ENCODE results near the gene KCP. TPM values are rescaled to one million over a fixed set of nuclear protein-coding genes. Genes with fewer than 3 reads are reported as not detected.

The KCP gene
- total and polyA plus RNA-seq, 10 of the 15 experiments (the other 5 are each of a cell fraction or from before 2014, with no cell fraction given): 0.05 to 7.8 (median 2.5) TPM

DNA sequence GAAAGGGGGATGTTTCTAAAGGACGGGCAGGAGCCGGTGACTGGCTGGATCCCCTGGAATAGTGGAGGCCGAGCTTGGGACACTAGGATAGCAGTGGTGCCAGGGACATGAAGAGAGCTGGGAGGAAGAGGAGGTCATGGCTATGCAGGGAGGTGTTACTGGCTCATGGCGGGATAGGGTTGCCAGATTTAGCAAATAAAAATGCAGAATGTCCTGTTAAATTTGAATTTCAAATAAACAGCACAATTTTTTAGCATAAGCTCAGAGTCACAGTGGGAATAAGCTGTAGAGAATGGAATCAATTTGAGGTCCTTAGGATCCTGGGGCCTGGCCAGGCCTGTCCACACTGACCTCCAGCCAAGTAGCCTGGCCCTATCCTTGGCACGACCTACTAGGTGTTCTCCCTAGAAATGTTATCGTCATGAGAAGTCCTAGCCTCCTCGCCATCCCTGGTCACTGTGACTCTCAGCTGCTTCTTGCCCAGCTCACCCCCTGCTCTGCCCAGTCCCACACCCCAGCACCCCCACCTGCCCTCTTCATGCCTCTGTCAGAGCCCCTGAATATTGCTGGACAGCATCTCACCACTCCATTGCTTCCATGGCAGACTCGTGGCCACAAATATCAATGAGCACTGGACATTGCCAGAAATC, 7.6 kb upstream of the KCP start (continued):
- TF ChIP-seq CUX1 (IDR thresholded peaks at IDR 0.05; ENCODE audit: insufficient replicate concordance, low read depth, low read length): no peak
- no peak for TF ChIP-seq POU2F2 (IDR thresholded peaks at IDR 0.05; ENCODE audit: borderline replicate concordance, low read depth, low read length)
- TF ChIP-seq, protein P1, sequence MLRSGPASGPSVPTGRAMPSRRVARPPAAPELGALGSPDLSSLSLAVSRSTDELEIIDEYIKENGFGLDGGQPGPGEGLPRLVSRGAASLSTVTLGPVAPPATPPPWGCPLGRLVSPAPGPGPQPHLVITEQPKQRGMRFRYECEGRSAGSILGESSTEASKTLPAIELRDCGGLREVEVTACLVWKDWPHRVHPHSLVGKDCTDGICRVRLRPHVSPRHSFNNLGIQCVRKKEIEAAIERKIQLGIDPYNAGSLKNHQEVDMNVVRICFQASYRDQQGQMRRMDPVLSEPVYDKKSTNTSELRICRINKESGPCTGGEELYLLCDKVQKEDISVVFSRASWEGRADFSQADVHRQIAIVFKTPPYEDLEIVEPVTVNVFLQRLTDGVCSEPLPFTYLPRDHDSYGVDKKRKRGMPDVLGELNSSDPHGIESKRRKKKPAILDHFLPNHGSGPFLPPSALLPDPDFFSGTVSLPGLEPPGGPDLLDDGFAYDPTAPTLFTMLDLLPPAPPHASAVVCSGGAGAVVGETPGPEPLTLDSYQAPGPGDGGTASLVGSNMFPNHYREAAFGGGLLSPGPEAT (IDR thresholded peaks at IDR 0.05; ENCODE audit: low read depth): no peak
- TF ChIP-seq POLR2AphosphoS2 (IDR thresholded peaks at IDR 0.05; ENCODE audit: low read depth, low read length): no peak
- TF ChIP-seq SUPT20H (IDR thresholded peaks at IDR 0.05; ENCODE audit: borderline replicate concordance, control insufficient read depth, low read depth, low read length): no peak
- TF ChIP-seq NKRF (conservative IDR thresholded peaks at IDR 0.05): no peak

All from GM12878 (cell line).